Hindlimb muscle (tissue), 1 donor: ENCODE results near the gene CCDC154. TPM values are rescaled to one million over a fixed set of nuclear protein-coding genes. Genes with fewer than 3 reads are reported as not detected.
A peak's percentile ranks its signal among the peaks of the same experiment; 100 is the strongest.
"Not testable (repeated sequence)": the region's sequence is repeated elsewhere in the genome, so short reads cannot be mapped to it uniquely, and the experiment has no call there.

Experiments used
- DNase-seq: peaks from one replicate; pipeline ENCODE4 v3.0.0-alpha.2; 2013
- polyA plus RNA-seq: library from polyadenylated mRNA; unstranded; fragments of 120-200 nt; gene quantifications from one replicate; pipeline ENCODE4 v1.2.1, GENCODE V29; 2013; ENCODE audit not compliant: insufficient read length

CCDC154 gene
- 2.5 TPM for polyA plus RNA-seq

- no peak for DNase-seq
Observed at GRCh38 chr16:1443980-1444729, at the start of gene CCDC154. CCDC154 (minus strand) TSS chr16:1444556; CDS start chr16:1444322, 234 bp downstream.

DNA sequence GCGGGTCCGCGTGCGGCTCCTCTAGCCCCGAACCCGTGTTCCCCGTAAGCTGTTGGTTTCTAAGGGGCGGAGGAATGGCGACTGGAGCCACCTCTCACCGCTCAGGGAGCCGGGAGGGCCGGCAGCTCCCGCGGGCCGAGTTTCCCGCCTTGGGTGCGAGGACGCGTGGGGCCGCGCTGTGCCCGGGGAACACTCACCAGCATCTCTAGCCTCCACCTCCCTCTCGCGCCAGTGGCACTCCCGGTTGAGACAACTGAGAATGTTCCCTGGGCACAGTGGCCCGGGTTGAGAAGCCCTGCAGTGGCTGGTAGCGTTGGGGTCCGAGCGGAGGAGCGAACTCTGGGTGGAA lies 49.4 kb upstream of the CCDC154 start:
- no peak for DNase-seq

DNA sequence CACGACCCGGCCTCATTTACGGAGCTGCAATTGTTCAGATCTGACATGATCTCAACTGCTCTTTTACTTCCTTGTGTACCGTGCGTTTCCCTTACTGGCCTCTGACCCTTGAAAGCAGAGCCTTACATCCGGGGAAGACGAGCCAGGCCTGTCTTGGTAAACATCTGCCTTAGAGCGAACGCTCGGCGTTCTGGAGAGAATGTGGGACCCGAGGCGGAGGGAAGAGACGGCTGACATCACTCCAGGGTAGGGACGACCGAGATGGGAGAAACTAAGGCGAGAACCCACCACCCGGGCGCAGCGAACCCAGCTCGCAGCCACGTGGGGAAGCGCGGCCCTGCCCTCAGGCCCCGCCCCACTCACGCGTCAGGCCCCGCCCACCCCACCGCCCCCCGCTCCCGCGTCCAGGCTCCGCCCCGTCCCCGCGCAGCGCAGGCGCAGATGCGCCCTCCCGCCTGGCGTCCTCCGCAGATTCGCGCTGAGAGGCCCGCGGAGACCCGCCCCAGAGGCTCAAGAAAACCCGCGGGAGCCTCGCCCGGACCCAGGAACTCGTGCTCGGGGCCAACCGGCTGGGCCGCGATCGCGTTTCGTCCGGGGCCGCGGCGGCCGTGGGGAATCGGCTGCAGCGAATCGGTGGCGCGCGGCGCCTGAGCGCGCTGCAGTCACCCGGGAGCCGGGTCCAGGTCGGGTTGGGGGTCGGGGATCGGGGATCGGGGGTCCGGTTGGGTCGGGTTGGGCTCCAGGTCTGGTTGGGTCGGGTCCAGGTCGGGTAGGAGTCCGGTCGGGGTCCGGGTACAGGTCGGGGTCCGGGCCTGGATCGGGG lies 48.8 kb upstream of the CCDC154 start, which contains the start of gene TELO2:
Gene TELO2, plus strand, starts transcription at position 438 of the 823 bp plus-strand sequence. CDS start 922 bp downstream, outside the sequence.
- DNase-seq, result peak; percentile 87

GRCh38 chr16:1492082-1492922 lies 47.9 kb upstream of the CCDC154 start:
- DNase-seq, result no peak

DNA sequence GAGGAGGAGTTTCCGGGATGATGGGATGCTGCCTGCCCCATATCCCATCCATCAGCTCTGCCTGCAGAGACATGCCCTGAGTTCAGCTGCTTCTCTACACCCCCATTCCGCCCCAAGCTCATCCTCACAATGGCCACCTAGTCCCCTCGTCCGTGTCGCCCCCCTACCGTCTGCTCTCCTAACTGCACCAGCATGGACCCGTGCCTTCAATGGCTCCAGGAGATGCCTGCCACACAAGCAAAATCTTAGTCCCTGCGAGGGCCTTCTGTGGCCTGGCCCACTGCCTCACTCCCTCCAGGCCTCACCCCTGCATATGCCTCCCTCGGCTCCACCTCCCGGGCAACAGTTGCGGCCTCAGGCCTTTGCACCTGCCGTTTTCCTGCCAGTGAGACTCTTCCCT lies 47.0 kb upstream of the CCDC154 start:
- DNase-seq, result no peak

DNA sequence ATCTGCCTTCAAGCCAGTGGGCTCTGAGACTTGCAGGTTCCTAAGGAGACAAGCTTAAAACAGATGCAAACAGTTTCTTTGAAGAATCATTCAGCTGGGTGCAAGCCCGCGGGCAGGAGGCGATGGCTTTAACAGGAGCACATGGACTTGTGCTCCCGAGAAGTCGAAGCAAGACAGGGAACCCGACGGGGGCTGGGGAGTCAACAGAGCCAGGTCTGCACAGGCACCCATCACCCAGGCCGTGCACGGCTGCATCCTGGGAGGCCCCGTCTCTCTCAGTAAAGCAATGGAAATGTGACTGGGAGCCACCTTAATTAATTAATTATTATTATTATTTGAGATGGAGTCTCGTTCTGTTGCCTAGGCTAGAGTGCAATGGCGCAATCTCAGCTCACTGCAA lies 44.7 kb upstream of the CCDC154 start:
- no peak for DNase-seq

- DNase-seq, result no peak
Observed at GRCh38 chr16:1488619-1489018, 44.3 kb upstream of the CCDC154 start, which contains the start of gene PTX4. PTX4 (minus strand) TSS chr16:1488944; CDS start chr16:1488909, 35 bp downstream.

DNA sequence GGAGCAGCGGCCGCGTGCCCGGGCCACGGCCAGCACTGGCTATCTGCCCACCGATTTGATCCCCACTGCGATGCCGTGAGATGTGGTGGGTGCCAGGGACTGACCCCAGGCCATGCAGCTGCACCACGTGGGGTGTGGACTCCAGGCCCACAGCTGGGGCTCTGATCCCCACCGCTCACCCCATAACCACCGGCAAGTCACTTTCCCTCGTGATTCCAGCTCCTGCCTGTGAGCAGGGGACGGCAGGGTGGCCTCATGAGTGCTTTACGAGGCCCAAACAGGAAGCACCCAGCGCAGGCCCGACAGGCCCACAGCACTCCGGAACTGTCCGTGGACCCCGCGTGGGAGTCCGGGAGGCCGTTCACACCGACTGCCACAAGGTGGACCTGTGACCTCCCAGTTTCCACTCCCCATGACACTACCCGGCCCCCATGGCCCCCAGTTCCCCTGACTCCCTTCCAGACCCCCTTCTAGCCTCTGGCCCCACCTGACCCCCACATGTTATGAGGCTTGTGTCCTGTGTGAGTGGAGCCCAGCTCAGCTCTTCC lies 43.8 kb upstream of the CCDC154 start:
- DNase-seq, result no peak

GRCh38 chr16:1487395-1488053 lies 43.2 kb upstream of the CCDC154 start:
- DNase-seq, result no peak

- no peak for DNase-seq
Observed at GRCh38 chr16:1486551-1487390, 42.4 kb upstream of the CCDC154 start.

- no peak for DNase-seq
Observed at GRCh38 chr16:1485847-1486496, 41.6 kb upstream of the CCDC154 start.

GRCh38 chr16:1481906-1482835 lies 37.8 kb upstream of the CCDC154 start:
- DNase-seq, result no peak

GRCh38 chr16:1478937-1479336 lies 34.6 kb upstream of the CCDC154 start:
- not testable (repeated sequence) for DNase-seq

DNA sequence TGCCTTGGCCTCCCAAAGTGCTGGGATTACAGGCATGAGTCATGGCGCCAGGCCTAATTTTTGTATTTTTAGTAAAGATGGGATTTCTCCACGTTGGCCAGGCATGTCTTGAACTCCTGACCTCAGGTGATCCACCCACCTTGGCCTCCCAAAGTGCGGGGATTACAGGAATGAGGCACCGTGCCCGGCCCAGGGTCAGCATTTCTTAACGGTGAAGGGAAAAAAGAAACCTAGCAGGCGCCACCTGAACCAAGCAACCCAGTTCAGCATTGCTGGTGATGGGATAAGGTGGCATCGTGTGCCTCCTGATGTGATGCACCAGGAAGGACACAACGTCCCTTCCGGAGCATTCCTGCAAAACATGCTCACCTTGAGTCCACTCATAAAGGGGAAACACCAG lies 32.7 kb upstream of the CCDC154 start:
- no peak for DNase-seq

- no peak for DNase-seq
Observed at GRCh38 chr16:1475552-1476114, 31.3 kb upstream of the CCDC154 start.

DNA sequence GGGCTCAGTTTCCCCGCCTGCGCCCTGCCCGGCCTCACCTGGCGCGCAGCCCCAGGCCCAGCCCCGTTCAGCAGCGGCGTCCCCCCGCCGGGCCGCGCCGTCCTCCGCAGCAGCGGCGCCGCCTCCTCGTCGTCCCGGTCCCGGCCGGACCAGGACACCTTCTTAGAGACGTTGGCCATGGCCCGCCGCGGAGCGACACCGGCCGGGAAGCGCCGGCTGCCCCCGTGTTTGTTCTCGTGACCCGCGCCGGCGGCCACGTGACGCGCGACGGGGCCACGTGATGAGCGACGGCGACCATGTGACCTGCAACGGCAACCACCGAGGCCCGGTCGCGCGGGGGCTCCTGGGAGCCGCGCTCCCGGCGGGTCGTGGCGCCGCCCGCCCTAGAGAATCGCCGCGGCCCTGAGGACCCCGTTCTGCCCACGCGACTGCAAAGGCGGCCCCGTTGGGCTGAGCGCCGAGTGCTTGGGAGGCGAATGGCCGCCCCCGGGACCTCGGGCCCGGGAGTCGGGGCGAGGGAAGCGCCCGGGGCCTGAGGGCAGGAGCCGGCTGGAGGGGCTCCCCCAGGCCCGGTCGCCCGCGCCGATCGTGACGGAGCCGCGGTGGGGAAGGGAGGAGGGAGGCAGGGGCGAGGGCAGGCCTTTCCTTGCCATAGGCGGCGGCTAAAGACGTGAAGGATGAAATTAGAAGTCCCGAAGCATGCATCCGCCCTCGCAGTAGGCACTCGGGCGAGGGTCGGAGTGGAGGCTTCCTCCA lies 30.6 kb upstream of the CCDC154 start, which contains the start of gene CLCN7:
Gene CLCN7, minus strand, starts transcription at position 233 of the 756 bp plus-strand sequence. Its CDS starts 54 bp downstream, at position 179.
- peak; percentile 93 for DNase-seq

GRCh38 chr16:1474082-1474795 lies 29.9 kb upstream of the CCDC154 start:
- no peak for DNase-seq
